Trophoblast cell (in vitro differentiated cells and primary cell): ENCODE results near the gene HOXB9.

Experiments
- DNase-seq, 2 donors: peaks; one replicate each; pipeline ENCODE4 v3.0.0-alpha.2; 2016
- H2AFZ ChIP-seq: 2 replicates; pipeline ENCODE4 v1.6.1; 2013; ENCODE audit warnings: low read length, moderate library complexity, mild to moderate bottlenecking; ENCODE audit not compliant: insufficient read depth, poor library complexity
- H2AK5ac ChIP-seq: 2 replicates; pipeline ENCODE4 v1.6.1; 2013; ENCODE audit warnings: mild to moderate bottlenecking, low read length
- H2BK120ac ChIP-seq: 2 replicates; pipeline ENCODE4 v1.6.1; 2013; ENCODE audit warnings: low read length, mild to moderate bottlenecking, moderate library complexity; ENCODE audit not compliant: insufficient read depth, poor library complexity
- H2BK12ac ChIP-seq: 2 replicates; pipeline ENCODE4 v1.6.1; 2013; ENCODE audit warnings: mild to moderate bottlenecking, low read length, moderate library complexity
- H2BK5ac ChIP-seq: 2 replicates; pipeline ENCODE4 v1.6.1; 2013; ENCODE audit warnings: low read length, low read depth, moderate library complexity, mild to moderate bottlenecking; ENCODE audit not compliant: poor library complexity
- H3K14ac ChIP-seq: 2 replicates; pipeline ENCODE4 v1.6.1; 2013; ENCODE audit warnings: mild to moderate bottlenecking, low read length
- H3K18ac ChIP-seq: 2 replicates; pipeline ENCODE4 v1.6.1; 2013; ENCODE audit warnings: mild to moderate bottlenecking, low read length
- H3K23ac ChIP-seq: 2 replicates; pipeline ENCODE4 v1.6.1; 2013; ENCODE audit warnings: low read length
- H3K27ac ChIP-seq: 2 replicates; pipeline ENCODE4 v1.5.1; 2013; ENCODE audit warnings: low read depth, mild to moderate bottlenecking, inconsistent platforms, low read length, moderate library complexity
- H3K27me3 ChIP-seq: 2 replicates; pipeline ENCODE4 v1.6.1; 2013; ENCODE audit warnings: inconsistent platforms, mild to moderate bottlenecking, low read length, moderate library complexity; ENCODE audit not compliant: insufficient read depth
- H3K36me3 ChIP-seq, 2 experiments: 1 replicate in 1 of 2; 2 replicates in 1 of 2; pipeline ENCODE4 v1.6.1; 2013; ENCODE audit warnings: low read length in 2 of 2, mild to moderate bottlenecking in 2 of 2, moderate library complexity in 1 of 2; ENCODE audit not compliant: insufficient read depth in 2 of 2, control insufficient read depth in 1 of 2
- H3K4ac ChIP-seq: 2 replicates; pipeline ENCODE4 v1.6.1; 2013; ENCODE audit warnings: low read depth, mild to moderate bottlenecking, low read length, moderate library complexity
- H3K4me1 ChIP-seq, 2 experiments: 1 replicate in 1 of 2; 2 replicates in 1 of 2; pipeline ENCODE4 v1.6.1; 2013; ENCODE audit warnings: low read length in 2 of 2, mild to moderate bottlenecking in 2 of 2, moderate library complexity in 1 of 2; ENCODE audit not compliant: insufficient read depth in 2 of 2, control insufficient read depth in 1 of 2
- H3K4me2 ChIP-seq: 2 replicates; pipeline ENCODE4 v1.6.1; 2013; ENCODE audit warnings: inconsistent platforms, mild to moderate bottlenecking, low read length, moderate library complexity
- H3K4me3 ChIP-seq: 2 replicates; pipeline ENCODE4 v1.5.1; 2013; ENCODE audit warnings: mild to moderate bottlenecking, low read depth, low read length, inconsistent platforms
- H3K79me1 ChIP-seq: one replicate; pipeline ENCODE4 v1.6.1; 2013; ENCODE audit warnings: low read length
- H3K79me2 ChIP-seq: 2 replicates; pipeline ENCODE4 v1.6.1; 2013; ENCODE audit warnings: low read length, mild to moderate bottlenecking; ENCODE audit not compliant: control insufficient read depth, insufficient read depth, poor library complexity
- H3K9ac ChIP-seq: 2 replicates; pipeline ENCODE4 v1.6.1; 2013; ENCODE audit warnings: mild to moderate bottlenecking, low read length
- H3K9me3 ChIP-seq: 2 replicates; pipeline ENCODE4 v1.6.1; 2013; ENCODE audit warnings: low read depth, mild to moderate bottlenecking, control low read depth, inconsistent platforms, low read length; ENCODE audit not compliant: insufficient read depth
- H4K12ac ChIP-seq: 2 replicates; pipeline ENCODE4 v1.6.1; 2013; ENCODE audit warnings: low read depth, mild to moderate bottlenecking, low read length, moderate library complexity
- H4K8ac ChIP-seq: 2 replicates; pipeline ENCODE4 v1.6.1; 2013; ENCODE audit warnings: low read depth, mild to moderate bottlenecking, low read length, moderate library complexity
- H4K91ac ChIP-seq: one replicate; pipeline ENCODE4 v1.6.1; 2013; ENCODE audit warnings: low read depth, mild to moderate bottlenecking, low read length, moderate library complexity
- WGBS: extraction: QIAGEN DNeasy Blood & Tissue Kit; methylation state at CpG from one replicate; pipeline ENCODE4 v1.1.7; 2013; ENCODE audit warnings: missing lambda C conversion rate; ENCODE audit not compliant: insufficient read length, insufficient coverage; ENCODE audit errors: extremely low coverage; 5-methylcytosine and 5-hydroxymethylcytosine counted together

The HOXB9 gene

GRCh38 chr17:48605409-48605919 lies 20.7 kb downstream of the HOXB9 start:
- H2BK120ac ChIP-seq: no peak overlapping the region
- H4K12ac ChIP-seq: no peak overlapping the region
- no peak overlapping the region for H3K18ac ChIP-seq
- WGBS: no CpG with 5 or more reads among the region's 10 CpGs
- H3K23ac ChIP-seq: no peak overlapping the region
- no peak overlapping the region for H3K27ac ChIP-seq
- H4K8ac ChIP-seq: no peak overlapping the region
- no peak overlapping the region for H2AFZ ChIP-seq
- H3K79me2 ChIP-seq: peaks cover 3% of the 10 kb centered on the region
- H3K4me1 ChIP-seq: peaks cover 16 to 27% of the 10 kb centered on the region in 2 experiments
- no peak overlapping the region for H4K91ac ChIP-seq
- H3K4ac ChIP-seq: no peak overlapping the region
- peaks cover 2% of the 10 kb centered on the region for H3K9me3 ChIP-seq
- H3K4me3 ChIP-seq: no peak overlapping the region
- peaks cover 42% of the 10 kb centered on the region for H3K27me3 ChIP-seq
- no peak for DNase-seq
- H3K9ac ChIP-seq: no peak overlapping the region
- no peaks in the 10 kb centered on the region for H3K36me3 ChIP-seq
- H3K14ac ChIP-seq: no peak overlapping the region
- H3K4me2 ChIP-seq: no peak overlapping the region
- H3K79me1 ChIP-seq: peaks cover 9% of the 10 kb centered on the region
- H2BK12ac ChIP-seq: no peak overlapping the region
- no peak overlapping the region for H2AK5ac ChIP-seq
- H2BK5ac ChIP-seq: no peak overlapping the region

GRCh38 chr17:48604770-48605329 lies 21.3 kb downstream of the HOXB9 start, which contains the start of gene HOXB6:
TSS of gene HOXB6 (minus strand) at chr17:48604986. CDS start at chr17:48598150, 6,836 bp downstream.
- Histone ChIP-seq H2BK12ac (no peak within 1 kb of the TSS), H3K23ac (no peak within 1 kb of the TSS), H3K27ac (no peak within 1 kb of the TSS), H3K27me3 (peaks cover 42% of the 10 kb centered on the region), H3K9ac (no peak within 1 kb of the TSS), H3K9me3 (peaks cover 2% of the 10 kb centered on the region), H3K4me1 (peaks cover 16 to 29% of the 10 kb centered on the region in 2 experiments), H2BK120ac (no peak within 1 kb of the TSS), H3K4me3 (no peak within 1 kb of the TSS), H4K91ac (no peak within 1 kb of the TSS), H4K12ac (no peak within 1 kb of the TSS), H3K79me2 (no peaks in the 10 kb centered on the region), H3K36me3 (no peaks in the 10 kb centered on the region), H3K18ac (no peak within 1 kb of the TSS), H2BK5ac (no peak within 1 kb of the TSS), H2AK5ac (no peak within 1 kb of the TSS), H3K79me1 (peaks cover 3% of the 10 kb centered on the region), H3K4me2 (peak within 1 kb of the TSS; percentile 39), H3K14ac (no peak within 1 kb of the TSS), H3K4ac (no peak within 1 kb of the TSS), H2AFZ (no peak within 1 kb of the TSS), H4K8ac (no peak within 1 kb of the TSS)
- no CpG with 5 or more reads among the region's 16 CpGs for WGBS
- no peak for DNase-seq

DNA sequence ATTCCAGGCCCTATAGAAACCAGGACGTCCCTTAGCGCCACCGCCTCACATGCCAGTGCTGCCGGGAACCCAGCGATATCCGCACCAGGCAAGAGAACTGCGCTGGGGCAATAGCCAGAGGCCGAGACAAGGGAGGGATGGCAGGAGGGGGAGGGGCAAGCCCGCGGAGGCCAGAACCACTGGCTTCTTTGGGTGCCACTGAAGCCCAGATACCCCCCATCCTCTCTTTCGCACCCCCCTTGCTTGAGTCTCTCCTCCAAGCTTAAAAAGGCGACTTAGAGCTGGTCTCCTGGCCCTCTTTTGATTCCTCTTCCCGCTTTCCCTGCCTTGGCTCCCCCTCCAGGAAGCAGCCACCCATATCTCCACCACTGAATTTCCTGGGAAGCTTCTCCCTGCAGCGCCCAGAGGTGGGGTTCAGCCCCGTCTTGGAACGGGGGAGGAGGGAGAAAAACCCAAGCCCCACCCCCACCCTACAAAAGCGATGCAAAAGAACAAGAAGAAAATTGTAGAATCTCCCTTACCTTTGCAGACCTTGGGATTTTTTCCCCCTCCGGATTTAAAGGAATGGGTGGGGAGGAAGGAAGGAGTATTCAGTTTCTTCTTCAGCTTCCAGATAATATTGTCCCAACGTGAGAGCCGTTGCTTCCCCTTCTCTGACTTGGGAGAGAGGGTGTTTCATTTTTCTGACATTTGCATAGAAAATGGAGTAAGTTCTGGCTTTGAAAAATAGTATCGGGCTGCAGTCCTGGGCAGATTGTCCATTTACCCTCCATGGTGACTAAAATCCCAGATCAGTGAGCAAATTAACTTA lies 22.0 kb downstream of the HOXB9 start:
- peaks cover 20 to 28% of the 10 kb centered on the region in 2 experiments for H3K4me1 ChIP-seq
- no peak overlapping the region for H3K4me3 ChIP-seq
- H2AFZ ChIP-seq: no peak overlapping the region
- no peak overlapping the region for H3K4ac ChIP-seq
- H3K27ac ChIP-seq: no peak overlapping the region
- no peak overlapping the region for H4K91ac ChIP-seq
- H2AK5ac ChIP-seq: no peak overlapping the region
- H3K79me2 ChIP-seq: no peaks in the 10 kb centered on the region
- H2BK120ac ChIP-seq: no peak overlapping the region
- no peak overlapping the region for H3K14ac ChIP-seq
- H2BK12ac ChIP-seq: no peak overlapping the region
- no peak overlapping the region for H4K12ac ChIP-seq
- H3K79me1 ChIP-seq: peaks cover 6% of the 10 kb centered on the region
- H3K23ac ChIP-seq: no peak overlapping the region
- no peak overlapping the region for H4K8ac ChIP-seq
- WGBS: no CpG with 5 or more reads among the region's 21 CpGs
- no peak for DNase-seq
- H3K4me2 ChIP-seq: peak overlapping the region; percentile 39
- peaks cover 42% of the 10 kb centered on the region for H3K27me3 ChIP-seq
- H3K18ac ChIP-seq: no peak overlapping the region
- H3K36me3 ChIP-seq: no peaks in the 10 kb centered on the region
- no peak overlapping the region for H3K9ac ChIP-seq
- H2BK5ac ChIP-seq: no peak overlapping the region
- H3K9me3 ChIP-seq: peaks cover 2% of the 10 kb centered on the region

GRCh38 chr17:48601539-48602425 lies 24.4 kb downstream of the HOXB9 start:
- Histone ChIP-seq H4K12ac (no peak overlapping the region), H3K14ac (peak overlapping the region; percentile 41), H3K4me1 (peaks cover 26 to 37% of the 10 kb centered on the region in 2 experiments), H3K36me3 (no peaks in the 10 kb centered on the region), H3K27ac (peak overlapping the region; percentile 67), H3K4me2 (peak overlapping the region; percentile 9), H3K79me1 (peaks cover 23% of the 10 kb centered on the region), H4K91ac (peak overlapping the region; percentile 59), H2BK5ac (no peak overlapping the region), H3K18ac (no peak overlapping the region), H2AK5ac (no peak overlapping the region), H4K8ac (peak overlapping the region; percentile 27), H3K9ac (no peak overlapping the region), H3K23ac (no peak overlapping the region), H3K4me3 (no peak overlapping the region), H3K9me3 (peaks cover 2% of the 10 kb centered on the region), H3K4ac (no peak overlapping the region), H2BK12ac (peak overlapping the region; percentile 4), H3K79me2 (peaks cover 2% of the 10 kb centered on the region), H3K27me3 (peaks cover 41% of the 10 kb centered on the region), H2BK120ac (peak overlapping the region; percentile 8), H2AFZ (no peak overlapping the region)
- no CpG with 5 or more reads among the region's 35 CpGs for WGBS
- no peak for DNase-seq
